OCI-LY7 (cell line): ENCODE measurements around the gene PCNT. TPM values are rescaled to one million over a fixed set of nuclear protein-coding genes. Genes with fewer than 3 reads are reported as not detected.

ENCODE experiments used
- BruUV-seq: library from RNA; stranded (reverse); fragments of 400-500 nt; replicated peaks from 2 replicates; lab custom pipeline; 2021; lab: Mats Ljungman, UMichigan
- CTCF ChIA-PET: fragments of 300-600 bp; sonication (Branson Sonifier 250); formaldehyde crosslinking; loops from one replicate; lab custom pipeline; 2022; ENCODE audit warnings: antibody characterized with exemption; ENCODE audit not compliant: unreplicated experiment; lab: Charles Lee
- POLR2A ChIA-PET: fragments of 300-600 bp; sonication (Branson Sonifier 250); formaldehyde crosslinking; loops from one replicate; lab custom pipeline; 2022; ENCODE audit warnings: antibody characterized with exemption; lab: Charles Lee
- DNase-seq: peaks from one replicate; pipeline ENCODE4 v3.0.0-alpha.2; 2015; ENCODE audit warnings: low spot score
- H2AFZ ChIP-seq: fragments of 200-600 bp; sonication (generic), shearing (Covaris generic); 2 replicates; pipeline ENCODE4 v1.6.1; 2014; ENCODE audit warnings: mild to moderate bottlenecking, antibody characterized with exemption, low read length, moderate library complexity
- H3K27ac ChIP-seq: fragments of 200-600 bp; sonication (generic); 2 replicates; pipeline ENCODE4 v1.5.1; 2014; ENCODE audit warnings: mixed run types, low read depth, mild to moderate bottlenecking, moderate library complexity, low read length, inconsistent platforms; ENCODE audit not compliant: poor library complexity, severe bottlenecking
- H3K36me3 ChIP-seq: fragments of 200-600 bp; sonication (generic); 2 replicates; pipeline ENCODE4 v1.6.1; 2014; ENCODE audit warnings: mild to moderate bottlenecking, antibody characterized with exemption, low read length, moderate library complexity, mixed read lengths; ENCODE audit not compliant: insufficient read depth
- H3K4me1 ChIP-seq: fragments of 200-600 bp; sonication (generic); 2 replicates; pipeline ENCODE4 v1.5.1; 2014; ENCODE audit warnings: mild to moderate bottlenecking, low read length; ENCODE audit not compliant: insufficient read depth, poor library complexity, severe bottlenecking
- H3K4me2 ChIP-seq: fragments of 200-600 bp; sonication (generic); 2 replicates; pipeline ENCODE4 v1.6.1; 2014; ENCODE audit warnings: mild to moderate bottlenecking, low read length
- H3K4me3 ChIP-seq: fragments of 200-600 bp; sonication (generic); 2 replicates; pipeline ENCODE4 v1.5.1; 2014; ENCODE audit warnings: mild to moderate bottlenecking, low read depth, low read length; ENCODE audit not compliant: poor library complexity, severe bottlenecking
- H3K79me2 ChIP-seq: fragments of 200-600 bp; sonication (generic); 2 replicates; pipeline ENCODE4 v1.6.1; 2016; ENCODE audit warnings: low read depth, mild to moderate bottlenecking, low read length, moderate library complexity, mixed read lengths; ENCODE audit not compliant: insufficient read depth
- H3K9me2 ChIP-seq: fragments of 200-600 bp; sonication (generic); 2 replicates; pipeline ENCODE4 v1.6.1; 2016; ENCODE audit warnings: mild to moderate bottlenecking, low read length, mixed read lengths; ENCODE audit not compliant: insufficient read depth
- H3K9me3 ChIP-seq: fragments of 200-600 bp; sonication (generic); 2 replicates; pipeline ENCODE4 v1.6.1; 2014; ENCODE audit warnings: mild to moderate bottlenecking, mixed run types, low read length, mixed read lengths
- H4K20me1 ChIP-seq: fragments of 200-600 bp; sonication (generic); 2 replicates; pipeline ENCODE4 v1.6.1; 2014; ENCODE audit warnings: mild to moderate bottlenecking, antibody characterized with exemption, low read length, moderate library complexity, mixed read lengths; ENCODE audit not compliant: insufficient read depth
- EZH2phosphoT487 ChIP-seq: fragments of 200-600 bp; sonication (generic); IDR thresholded peaks from 2 replicates; pipeline ENCODE4 v1.6.1; 2018; ENCODE audit warnings: low read depth, borderline replicate concordance, mild to moderate bottlenecking, mixed run types, antibody characterized with exemption, low read length, moderate library complexity, mixed read lengths
- intact Hi-C: fragments of 100-400 bp; cut with micrococcal nuclease; formaldehyde crosslinking; loops from one replicate; pipeline ENCODE4 v1.10.0; 2022; ENCODE audit not compliant: unreplicated experiment
- total RNA-seq, 2 experiments: library from RNA; depleted of rRNA in 1 of 2; stranded (reverse); fragments of >200 nt in 1 of 2; shearing (Covaris generic) in 1 of 2; gene quantifications; 2 replicates each; pipeline ENCODE4 v1.2.3, GENCODE V29; 2014 to 2022
- TF ChIP-seq, protein P1 (sequence below): fragments of 200-600 bp; sonication (generic); conservative IDR thresholded peaks from 2 replicates; pipeline ENCODE4 v1.5.1; 2014; ENCODE audit warnings: mild to moderate bottlenecking, antibody characterized with exemption, low read length, moderate library complexity, mixed read lengths

The PCNT gene
- total RNA-seq, 2 experiments from 2014 or later: 48.4 to 84.1 TPM

- Histone ChIP-seq H2AFZ (no peak overlapping the region), H3K9me2 (no peaks in the 10 kb centered on the region), H3K79me2 (peaks cover 42% of the 10 kb centered on the region), H3K36me3 (peaks cover 36% of the 10 kb centered on the region), H3K27ac (no peak overlapping the region), H3K4me2 (peak overlapping the region; percentile 86), H3K4me1 (peaks cover 50% of the 10 kb centered on the region), H3K4me3 (peak overlapping the region; percentile 78), H4K20me1 (peaks cover 25% of the 10 kb centered on the region; the same call in 1 of the 2 replicates), H3K9me3 (no peaks in the 10 kb centered on the region)
- CTCF ChIA-PET: no interaction called here
- no TSS peak for BruUV-seq
- no peak for DNase-seq
- POLR2A ChIA-PET: no interaction called here
- intact Hi-C loops: loop anchor here (5.0 kb wide), 1 partner anchor 60 kb away; the partner anchor contains the start of gene LSS
- TF ChIP-seq, protein P1, sequence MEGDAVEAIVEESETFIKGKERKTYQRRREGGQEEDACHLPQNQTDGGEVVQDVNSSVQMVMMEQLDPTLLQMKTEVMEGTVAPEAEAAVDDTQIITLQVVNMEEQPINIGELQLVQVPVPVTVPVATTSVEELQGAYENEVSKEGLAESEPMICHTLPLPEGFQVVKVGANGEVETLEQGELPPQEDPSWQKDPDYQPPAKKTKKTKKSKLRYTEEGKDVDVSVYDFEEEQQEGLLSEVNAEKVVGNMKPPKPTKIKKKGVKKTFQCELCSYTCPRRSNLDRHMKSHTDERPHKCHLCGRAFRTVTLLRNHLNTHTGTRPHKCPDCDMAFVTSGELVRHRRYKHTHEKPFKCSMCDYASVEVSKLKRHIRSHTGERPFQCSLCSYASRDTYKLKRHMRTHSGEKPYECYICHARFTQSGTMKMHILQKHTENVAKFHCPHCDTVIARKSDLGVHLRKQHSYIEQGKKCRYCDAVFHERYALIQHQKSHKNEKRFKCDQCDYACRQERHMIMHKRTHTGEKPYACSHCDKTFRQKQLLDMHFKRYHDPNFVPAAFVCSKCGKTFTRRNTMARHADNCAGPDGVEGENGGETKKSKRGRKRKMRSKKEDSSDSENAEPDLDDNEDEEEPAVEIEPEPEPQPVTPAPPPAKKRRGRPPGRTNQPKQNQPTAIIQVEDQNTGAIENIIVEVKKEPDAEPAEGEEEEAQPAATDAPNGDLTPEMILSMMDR: no peak
- TF ChIP-seq EZH2phosphoT487: no peak
Measured at GRCh38 chr21:46287541-46287940, 36.4 kb upstream of the PCNT start.

GRCh38 chr21:46289655-46290179, 34.2 kb upstream of the PCNT start:
- H4K20me1 ChIP-seq: peaks cover 8% of the 10 kb centered on the region; the same call in 1 of the 2 replicates
- no peak overlapping the region for H3K27ac ChIP-seq
- no TSS peak for BruUV-seq
- H2AFZ ChIP-seq: no peak overlapping the region
- CTCF ChIA-PET: interaction anchor here (0.6 kb wide), 1 partner anchor 48 kb away, joined by 4 read pairs; no protein-coding TSS in a partner anchor
- TF ChIP-seq, protein P1: no peak
- TF ChIP-seq EZH2phosphoT487: no peak
- no peak for DNase-seq
- peaks cover 20% of the 10 kb centered on the region for H3K79me2 ChIP-seq
- H3K9me3 ChIP-seq: no peaks in the 10 kb centered on the region
- peak overlapping the region; percentile 2 for H3K4me3 ChIP-seq
- peaks cover 20% of the 10 kb centered on the region for H3K36me3 ChIP-seq
- H3K4me1 ChIP-seq: peaks cover 30% of the 10 kb centered on the region
- H3K4me2 ChIP-seq: peak overlapping the region; percentile 37; the same call in 1 of the 2 replicates
- POLR2A ChIA-PET: no interaction called here
- no peaks in the 10 kb centered on the region for H3K9me2 ChIP-seq
- intact Hi-C loops: loop anchor here (5.0 kb wide), 1 partner anchor 62 kb away; the partner anchor contains the start of gene LSS

DNA sequence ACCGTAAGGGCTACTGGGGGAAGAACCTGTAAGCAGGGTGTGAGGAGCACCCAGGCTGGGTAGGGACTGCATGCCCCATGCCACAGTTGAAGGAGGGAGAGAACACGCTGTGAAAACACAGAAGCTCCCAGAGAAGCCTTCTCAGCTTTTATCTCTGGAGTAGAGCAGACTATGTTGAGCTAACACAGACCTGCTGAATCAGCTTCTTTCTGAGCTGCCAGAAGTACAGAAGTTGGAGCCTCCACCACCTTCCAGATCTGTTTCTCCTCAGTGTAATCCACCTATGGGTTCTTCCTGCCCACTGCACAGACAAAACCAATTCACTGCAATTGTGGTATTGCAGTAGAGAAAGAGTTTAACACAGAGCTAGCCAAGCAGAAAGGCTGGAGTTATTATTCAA, 32.4 kb upstream of the PCNT start:
- Histone ChIP-seq H3K27ac (no peak overlapping the region), H3K9me3 (no peaks in the 10 kb centered on the region), H2AFZ (no peak overlapping the region), H3K9me2 (no peaks in the 10 kb centered on the region), H3K4me1 (peaks cover 35% of the 10 kb centered on the region), H3K4me3 (no peak overlapping the region), H3K79me2 (peaks cover 10% of the 10 kb centered on the region; the same call in 1 of the 2 replicates), H3K4me2 (no peak overlapping the region), H3K36me3 (peaks cover 20% of the 10 kb centered on the region), H4K20me1 (no peaks in the 10 kb centered on the region)
- POLR2A ChIA-PET: interaction anchor here (0.7 kb wide), 1 partner anchor 1160 kb away, joined by 4 read pairs; no protein-coding TSS in a partner anchor
- CTCF ChIA-PET: interaction anchor here (0.6 kb wide), 1 partner anchor 23 kb away, joined by 3 read pairs; no protein-coding TSS in a partner anchor
- BruUV-seq: no TSS peak
- intact Hi-C loops: no loop called here
- TF ChIP-seq, protein P1: no peak
- TF ChIP-seq EZH2phosphoT487: no peak
- no peak for DNase-seq
